ENCODE data around the gene SHOX. TPM values are rescaled to one million over a fixed set of nuclear protein-coding genes. Genes with fewer than 3 reads are reported as not detected.

SHOX gene
- total RNA-seq, 1 experiment from 2014 or later: not detected

GRCh38 chrX:632366-633042 lies 1.9 kb downstream of the SHOX start:
- Histone ChIP-seq H3K4me2 (no peak overlapping the region), H3K4me1 (replicated peaks; ENCODE audit: insufficient read depth) (no peaks in the 10 kb centered on the region), H3K27me3 (ENCODE audit: insufficient read depth, low read depth) (peaks cover 31% of the 10 kb centered on the region), H2AFZ (no peak overlapping the region), H3K9me2 (ENCODE audit: insufficient read depth) (no peaks in the 10 kb centered on the region), H3K36me3 (ENCODE audit: low read depth) (no peaks in the 10 kb centered on the region), H4K20me1 (ENCODE audit: insufficient read depth) (no peaks in the 10 kb centered on the region), H3F3A (ENCODE audit: insufficient read depth, low read depth) (no peaks in the 10 kb centered on the region), H3K4me3 (no peak overlapping the region), H3K9me3 (ENCODE audit: insufficient read depth, low read depth) (no peaks in the 10 kb centered on the region), H3K27ac (no peak overlapping the region), H3K79me2 (ENCODE audit: low read depth) (no peaks in the 10 kb centered on the region)
- no peak for DNase-seq
- TF ChIP-seq EZH2 (IDR thresholded peaks at IDR 0.05; ENCODE audit: low read depth) (no peak), CTCF (conservative IDR thresholded peaks at IDR 0.05) (no peak)
- BruUV-seq (replicated peaks): no TSS peak
- ChIA-PET CTCF (no interaction called here), POLR2A (ENCODE audit: unreplicated experiment) (no interaction called here)
- intact Hi-C loops (cut with micrococcal nuclease; ENCODE audit: unreplicated experiment): no loop called here

- POLR2A ChIA-PET (ENCODE audit: unreplicated experiment): no interaction called here
- TF ChIP-seq CTCF (conservative IDR thresholded peaks at IDR 0.05) (no peak), EZH2 (IDR thresholded peaks at IDR 0.05; ENCODE audit: low read depth) (no peak)
- no peak overlapping the region for H3K4me2 ChIP-seq
- H3K4me1 ChIP-seq (replicated peaks; ENCODE audit: insufficient read depth): no peaks in the 10 kb centered on the region
- no peaks in the 10 kb centered on the region for H4K20me1 ChIP-seq (ENCODE audit: insufficient read depth)
- H3K9me2 ChIP-seq (ENCODE audit: insufficient read depth): no peaks in the 10 kb centered on the region
- no peak overlapping the region for H3K27ac ChIP-seq
- H3K4me3 ChIP-seq: no peak overlapping the region
- H2AFZ ChIP-seq: no peak overlapping the region
- no peaks in the 10 kb centered on the region for H3F3A ChIP-seq (ENCODE audit: insufficient read depth, low read depth)
- no peaks in the 10 kb centered on the region for H3K36me3 ChIP-seq (ENCODE audit: low read depth)
- BruUV-seq (replicated peaks): no TSS peak
- H3K27me3 ChIP-seq (ENCODE audit: insufficient read depth, low read depth): peaks cover 33% of the 10 kb centered on the region
- intact Hi-C loops (cut with micrococcal nuclease; ENCODE audit: unreplicated experiment): no loop called here
- no peaks in the 10 kb centered on the region for H3K9me3 ChIP-seq (ENCODE audit: insufficient read depth, low read depth)
- CTCF ChIA-PET: no interaction called here
- H3K79me2 ChIP-seq (ENCODE audit: low read depth): no peaks in the 10 kb centered on the region
- DNase-seq: no peak
These were observed 2.7 kb downstream of the SHOX start for GRCh38 chrX:633043-633984.

- H4K20me1 ChIP-seq (ENCODE audit: insufficient read depth): no peaks in the 10 kb centered on the region
- H3K9me2 ChIP-seq (ENCODE audit: insufficient read depth): no peaks in the 10 kb centered on the region
- ChIA-PET POLR2A (ENCODE audit: unreplicated experiment) (no interaction called here), CTCF (no interaction called here)
- no peaks in the 10 kb centered on the region for H3K36me3 ChIP-seq (ENCODE audit: low read depth)
- H3K4me1 ChIP-seq (replicated peaks; ENCODE audit: insufficient read depth): no peaks in the 10 kb centered on the region
- H3K4me3 ChIP-seq: no peak overlapping the region
- BruUV-seq (replicated peaks): no TSS peak
- H3K9me3 ChIP-seq (ENCODE audit: insufficient read depth, low read depth): no peaks in the 10 kb centered on the region
- H3K27ac ChIP-seq: no peak overlapping the region
- H3K4me2 ChIP-seq: no peak overlapping the region
- peaks cover 33% of the 10 kb centered on the region for H3K27me3 ChIP-seq (ENCODE audit: insufficient read depth, low read depth)
- DNase-seq: no peak
- no peaks in the 10 kb centered on the region for H3F3A ChIP-seq (ENCODE audit: insufficient read depth, low read depth)
- TF ChIP-seq CTCF (conservative IDR thresholded peaks at IDR 0.05): no peak
- TF ChIP-seq EZH2 (IDR thresholded peaks at IDR 0.05; ENCODE audit: low read depth): no peak
- no peaks in the 10 kb centered on the region for H3K79me2 ChIP-seq (ENCODE audit: low read depth)
- intact Hi-C loops (cut with micrococcal nuclease; ENCODE audit: unreplicated experiment): no loop called here
- no peak overlapping the region for H2AFZ ChIP-seq
These were observed 3.7 kb downstream of the SHOX start for GRCh38 chrX:633985-634958.
